Fibroblast of the aortic adventitia (primary cell): ENCODE results near the gene UTF1. TPM values are rescaled to one million over a fixed set of nuclear protein-coding genes. Genes with fewer than 3 reads are reported as not detected.
A peak's percentile ranks its signal among the peaks of the same experiment; 100 is the strongest.
"Not testable (repeated sequence)": the region's sequence is repeated elsewhere in the genome, so short reads cannot be mapped to it uniquely, and the experiment has no call there.

ENCODE experiments used
- DNase-seq: peaks from one replicate; pipeline ENCODE4 v3.0.0-alpha.2; 2010; ENCODE audit warnings: low read depth
- H3K4me3 ChIP-seq: 2 replicates; pipeline ENCODE4 v1.5.1; 2011; ENCODE audit warnings: low read depth, mild to moderate bottlenecking, control low read depth, low read length, moderate library complexity
- total RNA-seq: library from RNA; depleted of rRNA; stranded (reverse); fragments of >200 nt; gene quantifications from 2 replicates; pipeline ENCODE4 v1.2.3, GENCODE V29; 2012; ENCODE audit warnings: low replicate concordance
- TF ChIP-seq, protein P1 (sequence below): IDR thresholded peaks from 2 replicates; pipeline ENCODE4 v1.5.1; 2011; ENCODE audit warnings: mild to moderate bottlenecking, low read length, control low read depth, inconsistent platforms; ENCODE audit not compliant: insufficient read depth

UTF1 gene
- total RNA-seq, 1 donor, result not detected

DNA sequence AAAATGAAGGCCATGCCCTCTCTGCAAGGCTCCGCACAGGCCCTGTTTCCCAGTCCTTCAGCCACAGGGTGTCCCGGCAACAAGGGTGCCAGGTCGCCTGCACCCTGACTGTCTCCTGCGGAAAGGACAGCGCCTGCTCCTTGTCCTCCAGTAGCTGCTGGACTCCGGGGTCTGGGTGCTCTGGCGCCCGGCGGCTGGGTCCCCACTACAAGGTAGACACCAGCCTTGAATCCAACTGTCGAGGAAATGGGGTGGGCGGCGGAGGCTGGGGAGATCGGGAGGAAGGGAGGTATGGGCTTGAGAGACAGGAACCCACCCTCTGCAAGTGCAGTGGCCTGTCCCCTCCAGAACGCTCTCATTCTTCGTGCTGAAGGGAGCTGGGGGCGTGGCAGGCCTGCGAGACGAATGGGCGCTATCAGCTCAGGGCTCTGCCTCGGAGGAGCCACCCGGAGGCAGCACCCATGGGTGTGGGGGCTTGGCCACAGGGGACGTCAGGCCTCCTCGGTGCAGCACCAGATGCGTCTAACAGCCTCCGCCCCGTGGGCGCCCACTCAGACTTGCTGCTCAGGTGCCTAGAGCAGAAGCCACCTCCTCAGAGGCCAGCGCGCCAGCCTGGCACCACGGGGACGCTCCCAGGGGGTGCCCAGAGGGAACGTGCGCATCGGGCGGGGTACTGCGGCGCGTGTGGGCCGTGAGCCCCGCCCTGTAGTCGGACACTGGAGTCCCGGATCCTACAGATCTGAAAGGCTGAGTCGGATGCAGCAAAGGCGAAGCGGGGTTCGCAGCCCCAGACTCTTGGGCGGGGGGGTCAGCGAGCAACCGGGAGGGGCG lies 31.1 kb downstream of the UTF1 start:
- no peak for DNase-seq
- peak overlapping the region; percentile 65 for H3K4me3 ChIP-seq
- TF ChIP-seq, protein P1, sequence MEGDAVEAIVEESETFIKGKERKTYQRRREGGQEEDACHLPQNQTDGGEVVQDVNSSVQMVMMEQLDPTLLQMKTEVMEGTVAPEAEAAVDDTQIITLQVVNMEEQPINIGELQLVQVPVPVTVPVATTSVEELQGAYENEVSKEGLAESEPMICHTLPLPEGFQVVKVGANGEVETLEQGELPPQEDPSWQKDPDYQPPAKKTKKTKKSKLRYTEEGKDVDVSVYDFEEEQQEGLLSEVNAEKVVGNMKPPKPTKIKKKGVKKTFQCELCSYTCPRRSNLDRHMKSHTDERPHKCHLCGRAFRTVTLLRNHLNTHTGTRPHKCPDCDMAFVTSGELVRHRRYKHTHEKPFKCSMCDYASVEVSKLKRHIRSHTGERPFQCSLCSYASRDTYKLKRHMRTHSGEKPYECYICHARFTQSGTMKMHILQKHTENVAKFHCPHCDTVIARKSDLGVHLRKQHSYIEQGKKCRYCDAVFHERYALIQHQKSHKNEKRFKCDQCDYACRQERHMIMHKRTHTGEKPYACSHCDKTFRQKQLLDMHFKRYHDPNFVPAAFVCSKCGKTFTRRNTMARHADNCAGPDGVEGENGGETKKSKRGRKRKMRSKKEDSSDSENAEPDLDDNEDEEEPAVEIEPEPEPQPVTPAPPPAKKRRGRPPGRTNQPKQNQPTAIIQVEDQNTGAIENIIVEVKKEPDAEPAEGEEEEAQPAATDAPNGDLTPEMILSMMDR, result no peak

DNA sequence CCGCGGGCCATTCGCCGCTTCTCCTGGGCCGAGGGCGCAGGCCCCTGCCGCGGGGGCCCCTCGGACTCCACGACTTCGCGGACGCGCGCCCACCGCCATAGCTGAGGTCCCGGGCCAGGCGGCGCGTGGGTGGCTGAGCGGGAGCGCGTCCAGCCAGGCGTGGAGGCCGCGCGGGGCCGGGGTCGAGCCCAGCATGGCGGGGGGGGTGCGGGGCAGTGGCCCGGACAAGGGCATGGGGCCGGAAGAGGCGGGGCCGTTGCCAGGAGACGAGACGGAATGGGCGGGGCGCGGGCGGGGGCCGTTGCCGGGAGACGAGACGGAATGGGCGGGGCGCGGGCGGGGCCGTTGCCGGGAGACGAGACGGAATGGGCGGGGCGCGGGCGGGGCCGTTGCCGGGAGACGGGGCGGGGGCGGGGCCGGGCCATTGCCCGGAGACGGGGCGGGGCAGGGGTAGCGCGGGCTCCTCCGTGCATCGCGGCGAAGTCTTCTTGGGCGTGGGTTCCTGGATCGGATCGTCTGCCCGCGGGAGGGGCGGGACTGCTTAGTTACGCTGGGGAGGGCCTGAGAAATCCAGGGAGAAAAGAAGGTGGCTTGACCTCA lies 31.8 kb downstream of the UTF1 start:
- peak overlapping the region; percentile 65 for H3K4me3 ChIP-seq
- TF ChIP-seq, protein P1, result no peak
- DNase-seq, result peak; percentile 43

DNA sequence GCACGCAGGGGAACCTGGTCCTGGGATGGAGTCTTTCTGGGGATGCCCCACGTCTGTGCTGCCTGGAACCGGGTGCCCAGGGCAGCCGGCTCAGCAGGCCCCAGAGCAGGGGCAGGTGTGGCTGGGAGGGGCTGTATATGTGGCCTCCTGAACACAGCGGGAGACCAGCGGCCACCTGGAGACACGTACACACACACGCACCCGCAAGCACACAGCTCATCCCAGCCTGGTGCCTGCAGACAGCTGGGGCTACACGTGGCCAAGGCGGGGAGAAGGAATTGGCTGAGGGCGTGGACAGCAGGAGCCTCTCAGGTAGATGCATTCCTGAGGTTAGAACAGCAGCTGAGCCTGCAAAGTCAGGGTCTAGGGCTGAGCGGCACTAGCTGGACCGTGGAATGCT lies 32.7 kb downstream of the UTF1 start:
- no peak for DNase-seq
- H3K4me3 ChIP-seq, result no peak overlapping the region
- TF ChIP-seq, protein P1, result no peak

DNA sequence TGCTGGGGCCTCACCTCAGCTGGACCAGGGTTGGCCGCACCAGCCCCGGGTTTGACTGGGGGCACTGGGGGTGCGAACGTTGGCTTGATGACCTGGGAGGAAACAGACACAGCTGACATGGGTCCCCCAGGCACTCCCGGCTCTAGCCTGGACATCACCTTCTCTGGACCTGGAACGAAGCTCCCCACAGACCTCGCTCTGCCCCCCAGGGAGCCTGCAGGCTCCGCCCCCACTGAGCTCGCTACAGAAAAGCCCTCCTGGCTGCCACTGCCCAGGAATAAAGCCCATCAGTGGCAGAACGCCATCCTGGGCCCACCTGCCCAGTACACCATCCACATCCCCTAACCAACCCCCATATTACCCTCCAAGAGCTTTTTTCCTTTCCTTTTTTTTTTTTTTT lies 33.7 kb downstream of the UTF1 start:
- TF ChIP-seq, protein P1, result no peak
- no peak for DNase-seq
- H3K4me3 ChIP-seq, result no peak overlapping the region

DNA sequence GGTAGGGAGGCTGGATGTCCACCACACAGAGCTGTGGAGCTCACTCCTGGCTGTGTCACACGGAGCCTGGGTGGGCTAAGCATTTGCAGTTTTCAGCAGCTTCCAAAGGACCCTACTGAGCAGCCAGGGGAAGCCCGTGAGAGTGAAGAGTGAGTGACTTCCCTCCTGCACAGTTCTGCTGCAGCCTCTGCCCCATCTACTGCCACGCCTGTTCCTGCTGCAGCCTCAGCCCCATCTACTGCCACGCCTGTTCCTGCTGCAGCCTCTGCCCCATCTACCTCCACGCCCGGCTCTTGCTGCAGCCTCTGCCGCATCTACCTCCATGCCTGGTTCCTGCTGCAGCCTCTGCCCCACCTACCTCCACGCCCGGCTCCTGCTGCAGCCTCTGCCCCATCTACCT lies 34.4 kb downstream of the UTF1 start:
- no peak for DNase-seq
- no peak overlapping the region for H3K4me3 ChIP-seq
- TF ChIP-seq, protein P1, result no peak

DNA sequence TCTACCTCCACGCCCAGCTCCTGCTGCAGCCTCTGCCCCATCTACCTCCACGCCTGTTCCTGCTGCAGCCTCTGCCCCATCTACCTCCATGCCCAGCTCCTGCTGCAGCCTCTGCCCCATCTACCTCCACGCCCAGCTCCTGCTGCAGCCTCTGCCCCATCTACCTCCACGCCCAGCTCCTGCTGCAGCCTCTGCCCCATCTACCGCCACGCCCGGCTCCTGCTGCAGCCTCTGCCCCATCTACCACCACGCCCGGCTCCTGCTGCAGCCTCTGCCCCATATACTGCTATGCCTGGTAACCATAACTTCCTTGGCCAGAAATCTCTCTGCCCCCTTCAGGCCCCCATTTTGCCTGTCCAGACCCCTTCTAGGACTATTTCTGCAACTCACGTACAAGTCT lies 35.0 kb downstream of the UTF1 start:
- H3K4me3 ChIP-seq, DNase-seq: not testable (repeated sequence)

DNA sequence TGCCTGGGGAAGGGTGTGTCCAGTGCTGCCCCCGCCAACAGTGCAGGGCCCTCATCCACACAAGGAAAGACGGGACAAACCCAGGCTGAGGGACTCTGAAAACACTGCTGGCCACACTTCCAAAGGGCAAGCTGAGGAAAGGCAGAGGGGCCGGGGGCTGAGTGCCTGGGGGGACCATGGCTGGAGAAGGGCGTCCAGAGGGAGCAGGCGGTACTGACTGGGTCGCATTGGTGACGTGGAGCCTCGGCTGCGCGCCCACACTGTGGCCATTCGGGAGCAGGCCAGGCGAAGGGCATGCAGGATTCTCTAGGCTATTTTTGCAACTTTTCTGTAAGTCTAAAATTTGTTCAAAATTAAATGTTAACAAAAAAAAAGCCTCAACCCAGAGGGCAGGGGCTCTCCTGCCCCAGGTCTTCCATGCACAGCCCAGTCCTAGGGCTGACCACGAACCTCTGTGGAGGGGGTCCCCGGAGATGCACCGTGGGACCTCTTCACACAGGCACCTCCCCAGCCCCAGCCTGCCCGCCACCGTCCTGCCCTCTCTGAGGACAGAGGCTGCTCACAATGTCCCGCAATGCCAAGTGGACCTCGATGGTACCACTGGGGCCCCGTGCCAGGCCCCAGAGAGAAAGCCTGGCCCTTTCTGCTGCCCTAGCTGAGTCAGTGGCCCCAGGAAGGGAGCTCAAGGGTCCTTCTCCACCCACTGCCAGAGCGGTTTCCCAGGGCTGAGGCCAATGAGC lies 36.2 kb downstream of the UTF1 start:
- no peak overlapping the region for H3K4me3 ChIP-seq
- TF ChIP-seq, protein P1, result no peak
- no peak for DNase-seq
